Caco-2 (cell line): Measurements from ENCODE around the gene INS. TPM values are rescaled to one million over a fixed set of nuclear protein-coding genes. Genes with fewer than 3 reads are reported as not detected.

Source experiments
- BruUV-seq: library from RNA; stranded (reverse); fragments of 400-500 nt; replicated peaks from 2 replicates; lab custom pipeline; 2021; lab: Mats Ljungman, UMichigan
- CTCF ChIA-PET: fragments of 300-600 bp; sonication (Branson Sonifier 250); formaldehyde crosslinking; loops from one replicate; lab custom pipeline; 2022; ENCODE audit warnings: antibody characterized with exemption; lab: Charles Lee
- POLR2A ChIA-PET: fragments of 300-600 bp; sonication (Branson Sonifier 250); formaldehyde crosslinking; loops from one replicate; lab custom pipeline; 2022; ENCODE audit warnings: antibody characterized with exemption; lab: Charles Lee
- DNase-seq, 2 experiments: peaks; one replicate each; pipeline versions ENCODE4 v3.0.0 to v3.0.0-alpha.2; 2020 to 2022
- H3K27me3 ChIP-seq: replicated peaks from 2 replicates; pipeline ENCODE4 v1.6.0; 2011; ENCODE audit warnings: low read length; ENCODE audit not compliant: control insufficient read depth, insufficient read depth
- H3K36me3 ChIP-seq: 2 replicates; pipeline ENCODE4 v1.5.1; 2011; ENCODE audit warnings: low read length; ENCODE audit not compliant: control insufficient read depth, insufficient read depth
- H3K4me1 ChIP-seq: fragments of 250-450 bp; sonication (Bioruptor Pico); 2 replicates; pipeline ENCODE4 v1.5.1; 2020; ENCODE audit warnings: mild to moderate bottlenecking
- H3K4me3 ChIP-seq: 2 replicates; pipeline ENCODE4 v1.5.1; 2011; ENCODE audit warnings: low read depth, mild to moderate bottlenecking, control low read depth, low read length
- H3K9me3 ChIP-seq: fragments of 250-450 bp; sonication (Bioruptor Pico); 2 replicates; pipeline ENCODE4 v1.5.1; 2020; ENCODE audit warnings: mild to moderate bottlenecking, moderate library complexity
- H3K27ac Mint-ChIP-seq: one replicate; pipeline ENCODE4 v1.8.0; 2022; ENCODE audit warnings: mixed read lengths; ENCODE audit not compliant: unreplicated experiment
- H3K27me3 Mint-ChIP-seq: one replicate; pipeline ENCODE4 v1.8.0; 2022; ENCODE audit warnings: mixed read lengths; ENCODE audit not compliant: insufficient read depth, unreplicated experiment
- H3K36me3 Mint-ChIP-seq: one replicate; pipeline ENCODE4 v1.8.0; 2022; ENCODE audit warnings: mild to moderate bottlenecking, mixed read lengths; ENCODE audit not compliant: insufficient read depth, unreplicated experiment
- H3K4me1 Mint-ChIP-seq: one replicate; pipeline ENCODE4 v1.8.0; 2022; ENCODE audit warnings: low read depth, mixed read lengths; ENCODE audit not compliant: unreplicated experiment
- H3K4me3 Mint-ChIP-seq: one replicate; pipeline ENCODE4 v1.8.0; 2022; ENCODE audit warnings: mild to moderate bottlenecking, moderate library complexity, mixed read lengths; ENCODE audit not compliant: unreplicated experiment
- H3K9me3 Mint-ChIP-seq: one replicate; pipeline ENCODE4 v1.8.0; 2022; ENCODE audit warnings: mixed read lengths; ENCODE audit not compliant: unreplicated experiment
- CTCF ChIP-seq, 2 experiments: fragments of 200-600 bp in 1 of 2; IDR thresholded peaks; 1 replicate in 1 of 2; 2 replicates in 1 of 2; pipeline versions ENCODE4 v1.5.1 to v1.8.0; 2011 to 2022; ENCODE audit warnings: antibody characterized with exemption in 1 of 2, control low read depth in 1 of 2, inconsistent platforms in 1 of 2, low read depth in 1 of 2, low read length in 1 of 2, mild to moderate bottlenecking in 1 of 2, moderate library complexity in 1 of 2; ENCODE audit not compliant: insufficient read depth in 1 of 2, severe bottlenecking in 1 of 2, unreplicated experiment in 1 of 2
- intact Hi-C: fragments of 100-400 bp; cut with micrococcal nuclease; formaldehyde crosslinking; loops from one replicate; pipeline ENCODE4 v1.10.0; 2022; ENCODE audit not compliant: unreplicated experiment
- total RNA-seq: library from RNA; stranded (reverse); gene quantifications from 2 replicates; pipeline ENCODE4 v1.2.3, GENCODE V29; 2022

INS gene
- total RNA-seq, 1 experiment from 2014 or later = not detected

GRCh38 chr11:2143799-2144543 is 17.0 kb downstream of the INS start:
- H3K9me3 ChIP-seq = no peaks in the 10 kb centered on the region
- Mint-ChIP-seq H3K36me3 (peaks cover 6% of the 10 kb centered on the region), H3K27ac (no peak overlapping the region), H3K4me3 (peak overlapping the region; percentile 59), H3K9me3 (no peaks in the 10 kb centered on the region), H3K4me1 (peaks cover 9% of the 10 kb centered on the region), H3K27me3 (peaks cover 26% of the 10 kb centered on the region)
- intact Hi-C loops = loop anchor here (2.0 kb wide), 1 partner anchor 59 kb away; no protein-coding TSS in a partner anchor
- peak overlapping the region; percentile 35 for H3K4me3 ChIP-seq
- no TSS peak for BruUV-seq
- peak; percentile 16 to 20 for TF ChIP-seq CTCF (IDR thresholded peaks at IDR 0.05; ENCODE audit: insufficient read depth in 1 of 2, low read depth in 1 of 2, low read length in 1 of 2, severe bottlenecking in 1 of 2, unreplicated experiment in 1 of 2)
- H3K4me1 ChIP-seq = peaks cover 10% of the 10 kb centered on the region
- no peaks in the 10 kb centered on the region for H3K36me3 ChIP-seq
- CTCF ChIA-PET = interaction anchor here (0.6 to 11.5 kb wide), 16 partner anchors 8 to 267 kb away, joined by 3 to 157 read pairs (median 3); no protein-coding TSS in a partner anchor
- peak in 1 of 2 experiments; percentile 67 for DNase-seq
- POLR2A ChIA-PET = interaction anchor here (0.6 kb wide), 1 partner anchor 106 kb away, joined by 3 read pairs; no protein-coding TSS in a partner anchor
- peaks cover 2% of the 10 kb centered on the region for H3K27me3 ChIP-seq

DNA sequence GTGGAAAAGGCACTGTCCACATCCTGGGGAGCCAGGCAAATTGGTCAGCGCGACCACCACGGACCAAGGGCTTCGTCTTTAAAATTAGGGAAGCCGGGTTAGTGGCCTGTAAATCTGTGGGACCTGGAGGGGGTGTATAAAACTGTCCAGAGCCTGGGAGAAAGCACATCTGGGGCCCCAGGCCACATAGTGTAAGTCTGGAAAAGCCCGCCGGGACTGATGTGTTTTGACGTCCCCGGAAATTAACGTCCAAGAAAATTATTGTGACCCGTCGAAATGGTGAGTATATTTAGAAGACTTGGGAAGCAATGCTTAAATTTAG is 17.6 kb downstream of the INS start:
- Histone ChIP-seq H3K36me3 (no peaks in the 10 kb centered on the region), H3K9me3 (no peaks in the 10 kb centered on the region), H3K27me3 (peaks cover 2% of the 10 kb centered on the region), H3K4me1 (peaks cover 10% of the 10 kb centered on the region), H3K4me3 (no peak overlapping the region)
- Mint-ChIP-seq H3K36me3 (peaks cover 7% of the 10 kb centered on the region), H3K27me3 (peaks cover 27% of the 10 kb centered on the region), H3K9me3 (no peaks in the 10 kb centered on the region), H3K4me1 (peaks cover 9% of the 10 kb centered on the region), H3K27ac (no peak overlapping the region), H3K4me3 (peak overlapping the region; percentile 59)
- no peak for TF ChIP-seq CTCF (IDR thresholded peaks at IDR 0.05; ENCODE audit: insufficient read depth in 1 of 2, low read depth in 1 of 2, low read length in 1 of 2, severe bottlenecking in 1 of 2, unreplicated experiment in 1 of 2)
- DNase-seq = no peak
- POLR2A ChIA-PET = no interaction called here
- CTCF ChIA-PET = interaction anchor here (0.6 to 11.5 kb wide), 17 partner anchors 8 to 267 kb away, joined by 3 to 157 read pairs (median 3); no protein-coding TSS in a partner anchor
- no TSS peak for BruUV-seq
- intact Hi-C loops = loop anchor here (2.0 kb wide), 1 partner anchor 59 kb away; no protein-coding TSS in a partner anchor

- CTCF ChIA-PET = interaction anchor here (1.0 to 11.5 kb wide), 8 partner anchors 8 to 490 kb away, joined by 3 to 157 read pairs (median 3); no protein-coding TSS in a partner anchor
- H3K4me1 Mint-ChIP-seq = peaks cover 9% of the 10 kb centered on the region
- Histone ChIP-seq H3K36me3 (no peaks in the 10 kb centered on the region), H3K27me3 (peaks cover 2% of the 10 kb centered on the region), H3K9me3 (no peaks in the 10 kb centered on the region), H3K4me3 (no peak overlapping the region), H3K4me1 (peaks cover 10% of the 10 kb centered on the region)
- peak overlapping the region; percentile 24 for H3K27ac Mint-ChIP-seq
- POLR2A ChIA-PET = no interaction called here
- H3K36me3 Mint-ChIP-seq = peaks cover 13% of the 10 kb centered on the region
- TF ChIP-seq CTCF (IDR thresholded peaks at IDR 0.05; ENCODE audit: insufficient read depth in 1 of 2, low read depth in 1 of 2, low read length in 1 of 2, severe bottlenecking in 1 of 2, unreplicated experiment in 1 of 2) = no peak
- no peak for DNase-seq
- no TSS peak for BruUV-seq
- intact Hi-C loops = loop anchor here (2.0 kb wide), 1 partner anchor 60 kb away; no protein-coding TSS in a partner anchor
- H3K9me3 Mint-ChIP-seq = no peaks in the 10 kb centered on the region
- peaks cover 30% of the 10 kb centered on the region for H3K27me3 Mint-ChIP-seq
- peak overlapping the region; percentile 52 for H3K4me3 Mint-ChIP-seq
These were observed 18.2 kb downstream of the INS start for GRCh38 chr11:2142762-2143202.
